ENCODE results near the gene HINFP. TPM values are rescaled to one million over a fixed set of nuclear protein-coding genes. Genes with fewer than 3 reads are reported as not detected.

The HINFP gene
- total and polyA plus RNA-seq, 4 donors = 6.4 to 14.3 (median 8.3) TPM

- Histone ChIP-seq H3K36me3 (ENCODE audit: control insufficient read depth in 4 of 4, insufficient read depth in 3 of 4, low read depth in 1 of 4, low read length in 3 of 4) (peaks cover 5 to 23% (median 12%) of the 10 kb centered on the region in 4 donors), H3K4me3 (ENCODE audit: low read depth in 1 of 3, low read length in 3 of 3) (peak overlapping the region; percentile 71 to 79 (median 75)), H3K27ac (ENCODE audit: low read depth in 1 of 2, low read length in 2 of 2) (peak overlapping the region; percentile 80 to 89), H3K9me3 (ENCODE audit: control insufficient read depth in 4 of 4, low read length in 3 of 4) (no peaks in the 10 kb centered on the region), H3K4me1 (ENCODE audit: control insufficient read depth in 4 of 4, insufficient read depth in 4 of 4, low read length in 3 of 4) (peaks cover 0 to 28% (median 15%) of the 10 kb centered on the region in 4 donors), H3K27me3 (ENCODE audit: control insufficient read depth in 4 of 4, insufficient read depth in 4 of 4, low read length in 3 of 4) (no peaks in the 10 kb centered on the region), H3K9ac (ENCODE audit: low read depth in 1 of 2, low read length in 2 of 2) (peak overlapping the region; percentile 10 to 80)
- under 1% methylated on average over 19 of the region's 19 CpGs for WGBS
- no peak for TF ChIP-seq FOXA1 (IDR thresholded peaks at IDR 0.05)
- TF ChIP-seq, protein P1, sequence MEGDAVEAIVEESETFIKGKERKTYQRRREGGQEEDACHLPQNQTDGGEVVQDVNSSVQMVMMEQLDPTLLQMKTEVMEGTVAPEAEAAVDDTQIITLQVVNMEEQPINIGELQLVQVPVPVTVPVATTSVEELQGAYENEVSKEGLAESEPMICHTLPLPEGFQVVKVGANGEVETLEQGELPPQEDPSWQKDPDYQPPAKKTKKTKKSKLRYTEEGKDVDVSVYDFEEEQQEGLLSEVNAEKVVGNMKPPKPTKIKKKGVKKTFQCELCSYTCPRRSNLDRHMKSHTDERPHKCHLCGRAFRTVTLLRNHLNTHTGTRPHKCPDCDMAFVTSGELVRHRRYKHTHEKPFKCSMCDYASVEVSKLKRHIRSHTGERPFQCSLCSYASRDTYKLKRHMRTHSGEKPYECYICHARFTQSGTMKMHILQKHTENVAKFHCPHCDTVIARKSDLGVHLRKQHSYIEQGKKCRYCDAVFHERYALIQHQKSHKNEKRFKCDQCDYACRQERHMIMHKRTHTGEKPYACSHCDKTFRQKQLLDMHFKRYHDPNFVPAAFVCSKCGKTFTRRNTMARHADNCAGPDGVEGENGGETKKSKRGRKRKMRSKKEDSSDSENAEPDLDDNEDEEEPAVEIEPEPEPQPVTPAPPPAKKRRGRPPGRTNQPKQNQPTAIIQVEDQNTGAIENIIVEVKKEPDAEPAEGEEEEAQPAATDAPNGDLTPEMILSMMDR (IDR thresholded peaks at IDR 0.05; ENCODE audit: low read depth, low read length, missing input control) = peak; percentile 37
- TF ChIP-seq RXRA (IDR thresholded peaks at IDR 0.05) = no peak
- TF ChIP-seq, protein P2, sequence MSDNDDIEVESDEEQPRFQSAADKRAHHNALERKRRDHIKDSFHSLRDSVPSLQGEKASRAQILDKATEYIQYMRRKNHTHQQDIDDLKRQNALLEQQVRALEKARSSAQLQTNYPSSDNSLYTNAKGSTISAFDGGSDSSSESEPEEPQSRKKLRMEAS (IDR thresholded peaks at IDR 0.05) = no peak
- no peak for TF ChIP-seq FOXA2 (IDR thresholded peaks at IDR 0.05)
- no peak for TF ChIP-seq JUND (IDR thresholded peaks at IDR 0.05)
- peak; percentile 54 to 73 for TF ChIP-seq RAD21 (IDR thresholded peaks at IDR 0.05)
- TF ChIP-seq GABPA (IDR thresholded peaks at IDR 0.05 in 1 of 2, conservative IDR thresholded peaks at IDR 0.05 in 1 of 2) = no peak
- DNase-seq (ENCODE audit: low spot score) = peak; percentile 81
Observed at GRCh38 chr11:119094816-119095065, 26.6 kb upstream of the HINFP start.

DNA sequence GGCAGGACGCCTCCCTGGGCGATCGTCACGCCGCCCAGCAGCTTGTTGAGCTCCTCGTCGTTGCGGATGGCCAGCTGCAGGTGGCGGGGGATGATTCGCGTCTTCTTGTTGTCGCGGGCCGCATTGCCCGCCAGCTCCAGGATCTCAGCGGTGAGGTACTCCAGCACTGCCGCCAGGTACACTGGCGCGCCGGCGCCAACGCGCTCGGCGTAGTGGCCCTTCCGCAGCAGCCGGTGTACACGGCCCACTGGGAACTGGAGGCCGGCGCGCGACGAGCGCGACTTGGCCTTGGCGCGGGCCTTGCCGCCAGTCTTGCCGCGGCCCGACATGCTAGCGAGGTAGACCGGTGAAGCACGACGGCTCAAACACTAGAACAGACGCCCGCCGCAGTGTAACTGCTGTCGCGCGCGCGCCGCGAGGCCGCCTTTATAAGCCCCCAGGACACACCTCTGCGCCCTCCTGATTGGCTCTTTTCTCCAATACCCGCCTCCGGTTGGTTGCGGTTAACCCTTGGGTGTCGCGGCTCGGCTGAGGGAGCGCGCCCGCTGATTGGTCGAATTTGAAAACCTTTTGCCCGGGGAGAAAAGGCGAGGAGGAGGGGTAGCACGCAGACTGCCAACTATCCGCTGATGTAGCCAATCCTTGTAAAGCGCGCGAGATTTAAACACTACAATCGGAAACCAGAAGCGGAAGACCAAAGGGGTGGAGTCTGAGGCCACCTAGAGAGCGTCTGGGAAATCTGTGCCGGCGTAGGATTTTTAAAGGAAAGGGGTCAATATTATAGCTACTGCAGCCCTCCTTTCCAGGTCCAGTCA, 26.1 kb upstream of the HINFP start:
- peak; percentile 91 for TF ChIP-seq SP1 (IDR thresholded peaks at IDR 0.05)
- no peak for TF ChIP-seq FOXA1 (IDR thresholded peaks at IDR 0.05)
- TF ChIP-seq, protein P2 (IDR thresholded peaks at IDR 0.05) = peak; percentile 71
- TF ChIP-seq FOXA2 (IDR thresholded peaks at IDR 0.05) = no peak
- no peak for TF ChIP-seq HNF4G (IDR thresholded peaks at IDR 0.05)
- TF ChIP-seq REST (IDR thresholded peaks at IDR 0.05) = peak; percentile 92
- TF ChIP-seq JUND (IDR thresholded peaks at IDR 0.05) = no peak
- peak; percentile 13 to 30 for TF ChIP-seq RXRA (IDR thresholded peaks at IDR 0.05)
- peak; percentile 18 to 49 for TF ChIP-seq RAD21 (IDR thresholded peaks at IDR 0.05)
- TF ChIP-seq HNF4A (conservative IDR thresholded peaks at IDR 0.05) = peak in 1 of 2 donors; percentile 8
- TF ChIP-seq NR2F2 (IDR thresholded peaks at IDR 0.05) = peak; percentile 61
- TF ChIP-seq, protein P1 (IDR thresholded peaks at IDR 0.05; ENCODE audit: low read depth, low read length, missing input control) = no peak
- TF ChIP-seq EGR1 (IDR thresholded peaks at IDR 0.05; ENCODE audit: low read depth in 2 of 2) = peak in 1 of 2 donors; percentile 31
- TF ChIP-seq GABPA (IDR thresholded peaks at IDR 0.05 in 1 of 2, conservative IDR thresholded peaks at IDR 0.05 in 1 of 2) = peak; percentile 51 to 80
- peak; percentile 70 for TF ChIP-seq YY1 (IDR thresholded peaks at IDR 0.05)
- TF ChIP-seq TAF1 (conservative IDR thresholded peaks at IDR 0.05) = peak; percentile 98
- Histone ChIP-seq H3K9me3 (ENCODE audit: control insufficient read depth in 4 of 4, low read length in 3 of 4) (no peaks in the 10 kb centered on the region), H3K27ac (ENCODE audit: low read depth in 1 of 2, low read length in 2 of 2) (peak overlapping the region; percentile 80 to 89), H3K9ac (ENCODE audit: low read depth in 1 of 2, low read length in 2 of 2) (peak overlapping the region; percentile 10 to 80), H3K4me3 (ENCODE audit: low read depth in 1 of 3, low read length in 3 of 3) (peak overlapping the region; percentile 71 to 79 (median 75)), H3K27me3 (ENCODE audit: control insufficient read depth in 4 of 4, insufficient read depth in 4 of 4, low read length in 3 of 4) (no peaks in the 10 kb centered on the region), H3K36me3 (ENCODE audit: control insufficient read depth in 4 of 4, insufficient read depth in 3 of 4, low read depth in 1 of 4, low read length in 3 of 4) (peaks cover 4 to 23% (median 12%) of the 10 kb centered on the region in 4 donors), H3K4me1 (ENCODE audit: control insufficient read depth in 4 of 4, insufficient read depth in 4 of 4, low read length in 3 of 4) (peaks cover 0 to 32% (median 18%) of the 10 kb centered on the region in 4 donors)
- DNase-seq (ENCODE audit: low spot score) = peak; percentile 99
- WGBS = under 1% methylated on average over 79 of the region's 79 CpGs
